ENCODE results near the gene NACAD. TPM values are rescaled to one million over a fixed set of nuclear protein-coding genes. Genes with fewer than 3 reads are reported as not detected.

The NACAD gene
- polyA plus RNA-seq, 1 experiment, result 0.54 TPM

DNA sequence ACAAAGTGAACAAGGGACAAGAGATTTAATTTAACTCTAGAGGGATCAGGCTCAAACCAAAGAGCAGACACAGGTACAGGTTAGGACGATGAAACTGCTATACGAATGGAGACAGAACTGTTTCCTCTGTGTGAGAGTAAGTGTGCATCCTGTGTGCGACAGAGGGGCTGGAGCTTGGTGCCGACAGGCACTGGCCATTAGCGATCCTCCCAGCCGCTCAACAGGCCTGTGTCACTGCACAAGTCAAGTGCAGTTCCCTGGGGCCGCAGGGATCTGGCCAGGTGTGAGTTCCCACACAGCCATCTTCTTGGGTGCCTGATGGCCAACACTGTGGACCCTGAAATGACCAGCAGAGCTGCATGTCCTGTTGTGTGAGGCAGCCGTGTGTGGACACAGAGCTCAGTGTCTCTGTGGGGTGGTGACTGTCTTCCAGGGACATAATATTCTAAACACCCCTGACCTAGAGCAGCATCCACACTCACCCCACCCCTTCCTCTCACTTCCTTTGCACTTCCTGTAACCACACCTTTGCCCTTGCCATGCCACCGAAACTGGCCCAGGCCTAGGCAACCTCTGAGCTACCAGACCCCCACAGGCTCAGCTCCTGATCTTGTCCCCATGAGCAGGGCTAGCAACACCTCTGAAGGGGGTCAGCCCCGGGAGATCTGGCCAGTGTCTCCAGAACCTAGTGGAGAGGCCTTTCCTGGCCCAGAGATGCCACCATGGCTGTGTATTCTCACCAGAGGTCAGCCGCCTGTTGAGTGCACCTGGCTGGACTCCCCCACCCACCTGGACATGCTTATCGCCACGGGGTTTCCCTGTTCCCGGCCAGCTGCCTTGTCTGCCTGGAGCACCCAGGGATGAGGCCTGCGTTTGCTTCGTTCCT is 34.4 kb upstream of the NACAD start:
- Histone ChIP-seq H3K4me3 (ENCODE audit: low read depth, low read length) (no peak overlapping the region), H3K27me3 (ENCODE audit: control insufficient read depth, insufficient read depth, low read length) (peaks cover 2% of the 10 kb centered on the region; the same call in 1 of the 2 replicates), H3K36me3 (ENCODE audit: control insufficient read depth, insufficient read depth, low read length) (no peaks in the 10 kb centered on the region)
- TF ChIP-seq, protein P1, sequence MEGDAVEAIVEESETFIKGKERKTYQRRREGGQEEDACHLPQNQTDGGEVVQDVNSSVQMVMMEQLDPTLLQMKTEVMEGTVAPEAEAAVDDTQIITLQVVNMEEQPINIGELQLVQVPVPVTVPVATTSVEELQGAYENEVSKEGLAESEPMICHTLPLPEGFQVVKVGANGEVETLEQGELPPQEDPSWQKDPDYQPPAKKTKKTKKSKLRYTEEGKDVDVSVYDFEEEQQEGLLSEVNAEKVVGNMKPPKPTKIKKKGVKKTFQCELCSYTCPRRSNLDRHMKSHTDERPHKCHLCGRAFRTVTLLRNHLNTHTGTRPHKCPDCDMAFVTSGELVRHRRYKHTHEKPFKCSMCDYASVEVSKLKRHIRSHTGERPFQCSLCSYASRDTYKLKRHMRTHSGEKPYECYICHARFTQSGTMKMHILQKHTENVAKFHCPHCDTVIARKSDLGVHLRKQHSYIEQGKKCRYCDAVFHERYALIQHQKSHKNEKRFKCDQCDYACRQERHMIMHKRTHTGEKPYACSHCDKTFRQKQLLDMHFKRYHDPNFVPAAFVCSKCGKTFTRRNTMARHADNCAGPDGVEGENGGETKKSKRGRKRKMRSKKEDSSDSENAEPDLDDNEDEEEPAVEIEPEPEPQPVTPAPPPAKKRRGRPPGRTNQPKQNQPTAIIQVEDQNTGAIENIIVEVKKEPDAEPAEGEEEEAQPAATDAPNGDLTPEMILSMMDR (IDR thresholded peaks at IDR 0.05; ENCODE audit: insufficient read depth, low read depth, low read length), result no peak
- CTCF ChIA-PET, result interaction anchor here (2.5 to 3.8 kb wide), 2 partner anchors 13 to 149 kb away, joined by 8 to 14 read pairs; no protein-coding TSS in a partner anchor
- POLR2A ChIA-PET, result no interaction called here
- DNase-seq (ENCODE audit: low read depth), result no peak

DNA sequence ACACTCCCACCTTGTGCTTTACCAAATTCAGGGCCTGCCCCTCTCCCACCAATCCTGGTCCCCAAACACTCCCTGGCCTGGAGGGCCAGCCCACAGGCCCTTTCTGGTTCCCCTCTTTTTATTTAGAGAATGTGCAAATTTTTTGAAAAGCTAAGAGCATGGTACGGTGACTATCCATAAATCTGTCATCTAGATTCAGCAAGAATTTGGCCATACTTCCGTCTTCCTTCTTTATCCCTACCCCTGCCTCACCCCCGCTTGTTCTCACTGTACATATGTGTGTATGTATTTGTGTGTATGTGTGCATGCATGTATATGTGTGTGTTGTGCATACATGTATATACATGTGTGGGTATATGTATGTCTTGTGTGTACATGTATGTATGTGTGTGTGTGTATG is 30.8 kb upstream of the NACAD start:
- CTCF ChIA-PET, result interaction anchor here (1.0 kb wide), 1 partner anchor 269 kb away, joined by 3 read pairs; no protein-coding TSS in a partner anchor
- TF ChIP-seq, protein P1 (IDR thresholded peaks at IDR 0.05; ENCODE audit: insufficient read depth, low read depth, low read length), result no peak
- POLR2A ChIA-PET, result no interaction called here

DNA sequence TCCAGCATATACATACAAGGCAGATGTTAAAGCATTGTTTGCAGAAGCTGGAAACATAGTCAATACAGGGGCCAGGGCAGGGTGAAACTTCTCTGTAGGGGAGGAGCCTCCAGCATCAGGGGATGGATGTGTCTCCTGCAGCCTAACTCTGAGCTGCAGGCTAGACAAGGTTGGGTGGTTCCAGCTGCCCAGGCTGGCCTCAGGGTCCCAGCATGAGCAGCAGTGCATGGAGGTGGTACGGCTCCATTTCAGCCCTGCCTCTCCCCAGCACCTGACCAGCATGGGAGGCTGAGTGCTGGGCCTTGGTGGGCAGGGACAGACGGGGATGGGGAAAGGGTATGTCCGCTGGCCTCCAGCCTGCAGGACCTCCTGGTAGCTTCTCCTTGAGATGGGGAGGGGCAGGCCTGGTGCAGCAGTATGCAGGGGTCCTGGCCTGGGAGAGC is 30.1 kb upstream of the NACAD start:
- no peak for DNase-seq (ENCODE audit: low read depth)
- ChIA-PET POLR2A (no interaction called here), CTCF (interaction anchor here (1.0 to 1.8 kb wide), 2 partner anchors 17 to 268 kb away, joined by 3 to 5 read pairs; no protein-coding TSS in a partner anchor)
- Histone ChIP-seq H3K36me3 (ENCODE audit: control insufficient read depth, insufficient read depth, low read length) (no peaks in the 10 kb centered on the region), H3K4me3 (ENCODE audit: low read depth, low read length) (no peak overlapping the region), H3K27me3 (ENCODE audit: control insufficient read depth, insufficient read depth, low read length) (peaks cover 5% of the 10 kb centered on the region)
- TF ChIP-seq, protein P1 (IDR thresholded peaks at IDR 0.05; ENCODE audit: insufficient read depth, low read depth, low read length), result no peak

More for the DNA sequence above, 30.8 kb upstream of the NACAD start:
- Histone ChIP-seq H3K36me3 (ENCODE audit: control insufficient read depth, insufficient read depth, low read length) (no peaks in the 10 kb centered on the region), H3K27me3 (ENCODE audit: control insufficient read depth, insufficient read depth, low read length) (peaks cover 4% of the 10 kb centered on the region), H3K4me3 (ENCODE audit: low read depth, low read length) (no peak overlapping the region)
- no peak for DNase-seq (ENCODE audit: low read depth)

DNA sequence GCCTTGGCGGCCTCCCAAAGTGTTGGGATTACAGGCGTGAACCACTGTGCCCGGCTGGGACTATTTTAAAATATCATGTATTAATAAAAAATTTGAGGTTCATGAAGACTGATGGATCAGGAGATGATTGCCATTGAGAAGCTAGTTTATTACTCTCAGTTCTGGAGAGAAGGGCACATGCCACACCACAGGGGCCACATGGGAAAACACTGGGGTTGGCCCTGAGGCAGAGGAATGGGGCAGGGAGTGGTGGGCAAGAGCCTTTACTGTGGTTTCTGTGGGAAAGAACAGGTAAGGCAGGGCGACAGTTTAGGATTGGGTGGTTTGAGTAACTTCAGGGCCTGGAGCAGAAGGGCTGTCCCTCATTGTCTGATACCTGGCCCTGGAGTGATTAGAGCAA is 29.5 kb upstream of the NACAD start:
- Histone ChIP-seq H3K36me3 (ENCODE audit: control insufficient read depth, insufficient read depth, low read length) (no peaks in the 10 kb centered on the region), H3K4me3 (ENCODE audit: low read depth, low read length) (no peak overlapping the region), H3K27me3 (ENCODE audit: control insufficient read depth, insufficient read depth, low read length) (peaks cover 7% of the 10 kb centered on the region)
- POLR2A ChIA-PET, result no interaction called here
- no peak for DNase-seq (ENCODE audit: low read depth)
- CTCF ChIA-PET, result interaction anchor here (1.8 kb wide), 1 partner anchor 18 kb away, joined by 5 read pairs; no protein-coding TSS in a partner anchor
- TF ChIP-seq, protein P1 (IDR thresholded peaks at IDR 0.05; ENCODE audit: insufficient read depth, low read depth, low read length), result no peak

DNA sequence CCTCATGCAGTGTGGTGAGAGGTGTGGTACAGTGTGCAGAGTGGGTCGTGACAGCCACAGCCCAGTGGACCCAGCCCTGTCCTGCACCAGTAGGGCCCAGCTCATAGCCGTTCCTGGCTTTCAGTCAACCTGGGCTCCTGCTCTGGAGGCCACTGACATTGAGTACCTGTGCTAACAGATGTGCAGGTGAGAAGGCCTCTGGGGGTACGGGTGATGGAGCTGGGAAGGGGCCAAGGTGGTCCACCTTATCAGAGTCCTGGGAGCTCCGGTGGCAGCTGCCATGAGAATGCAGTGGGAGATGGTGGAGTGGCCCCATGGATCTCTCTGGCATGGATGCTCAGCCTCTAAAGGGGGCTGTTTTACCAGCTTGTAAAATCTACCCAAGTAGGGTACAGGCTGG is 28.8 kb upstream of the NACAD start:
- DNase-seq (ENCODE audit: low read depth), result no peak
- TF ChIP-seq, protein P1 (IDR thresholded peaks at IDR 0.05; ENCODE audit: insufficient read depth, low read depth, low read length), result no peak
- CTCF ChIA-PET, result interaction anchor here (1.8 kb wide), 1 partner anchor 18 kb away, joined by 5 read pairs; no protein-coding TSS in a partner anchor
- Histone ChIP-seq H3K36me3 (ENCODE audit: control insufficient read depth, insufficient read depth, low read length) (no peaks in the 10 kb centered on the region), H3K27me3 (ENCODE audit: control insufficient read depth, insufficient read depth, low read length) (peaks cover 4% of the 10 kb centered on the region), H3K4me3 (ENCODE audit: low read depth, low read length) (no peak overlapping the region)
- POLR2A ChIA-PET, result no interaction called here
